ENCODE results near the gene ARF3. TPM values are rescaled to one million over a fixed set of nuclear protein-coding genes. Genes with fewer than 3 reads are reported as not detected.

The ARF3 gene
- total and polyA plus RNA-seq, 9 of the 15 experiments (the other 6 are each of a cell fraction or from before 2014, with no cell fraction given) = 5.9 to 170 (median 64.4) TPM

DNA sequence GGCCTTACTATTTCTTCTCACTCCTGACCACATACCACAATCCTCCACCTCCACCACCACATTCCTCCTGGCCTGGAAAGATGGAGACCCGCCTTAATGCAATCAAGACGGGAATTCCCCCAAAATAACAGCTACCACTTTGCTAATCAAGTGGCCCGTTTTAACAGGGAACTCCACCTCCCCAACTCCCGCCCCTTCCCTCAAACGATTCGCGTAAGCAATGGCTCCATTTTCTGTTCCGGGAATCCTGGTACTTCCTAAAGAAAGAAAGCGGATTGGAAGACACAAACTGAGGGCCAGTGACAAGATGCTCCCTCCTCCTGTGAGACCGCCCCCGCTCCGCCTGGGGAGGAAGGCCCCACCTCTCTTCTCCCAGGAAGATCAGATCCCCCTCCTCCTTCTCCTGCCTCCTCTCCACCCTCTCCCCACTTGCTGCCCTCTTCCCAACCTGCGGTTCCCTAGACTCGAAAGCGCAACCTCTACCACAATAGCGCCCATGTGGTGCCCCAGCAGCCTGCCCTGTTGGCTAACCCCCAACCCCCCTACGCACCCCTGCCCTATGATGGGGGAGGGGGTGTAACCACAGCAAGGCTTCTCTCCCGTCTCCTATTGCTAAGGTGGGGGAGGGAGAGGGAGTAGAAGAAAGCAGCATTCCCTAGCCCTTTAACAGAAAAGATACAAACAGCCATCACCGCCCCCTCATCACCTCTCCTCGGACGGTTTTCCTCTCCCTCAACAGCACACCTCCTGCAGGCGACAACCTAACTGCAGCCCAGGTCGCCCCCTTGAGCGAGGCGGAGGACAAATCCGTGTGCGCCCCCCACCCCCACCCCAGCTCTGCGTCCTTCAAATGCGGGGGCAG lies 777 bp downstream of the ARF3 start (continued):
- TF ChIP-seq, protein P1, sequence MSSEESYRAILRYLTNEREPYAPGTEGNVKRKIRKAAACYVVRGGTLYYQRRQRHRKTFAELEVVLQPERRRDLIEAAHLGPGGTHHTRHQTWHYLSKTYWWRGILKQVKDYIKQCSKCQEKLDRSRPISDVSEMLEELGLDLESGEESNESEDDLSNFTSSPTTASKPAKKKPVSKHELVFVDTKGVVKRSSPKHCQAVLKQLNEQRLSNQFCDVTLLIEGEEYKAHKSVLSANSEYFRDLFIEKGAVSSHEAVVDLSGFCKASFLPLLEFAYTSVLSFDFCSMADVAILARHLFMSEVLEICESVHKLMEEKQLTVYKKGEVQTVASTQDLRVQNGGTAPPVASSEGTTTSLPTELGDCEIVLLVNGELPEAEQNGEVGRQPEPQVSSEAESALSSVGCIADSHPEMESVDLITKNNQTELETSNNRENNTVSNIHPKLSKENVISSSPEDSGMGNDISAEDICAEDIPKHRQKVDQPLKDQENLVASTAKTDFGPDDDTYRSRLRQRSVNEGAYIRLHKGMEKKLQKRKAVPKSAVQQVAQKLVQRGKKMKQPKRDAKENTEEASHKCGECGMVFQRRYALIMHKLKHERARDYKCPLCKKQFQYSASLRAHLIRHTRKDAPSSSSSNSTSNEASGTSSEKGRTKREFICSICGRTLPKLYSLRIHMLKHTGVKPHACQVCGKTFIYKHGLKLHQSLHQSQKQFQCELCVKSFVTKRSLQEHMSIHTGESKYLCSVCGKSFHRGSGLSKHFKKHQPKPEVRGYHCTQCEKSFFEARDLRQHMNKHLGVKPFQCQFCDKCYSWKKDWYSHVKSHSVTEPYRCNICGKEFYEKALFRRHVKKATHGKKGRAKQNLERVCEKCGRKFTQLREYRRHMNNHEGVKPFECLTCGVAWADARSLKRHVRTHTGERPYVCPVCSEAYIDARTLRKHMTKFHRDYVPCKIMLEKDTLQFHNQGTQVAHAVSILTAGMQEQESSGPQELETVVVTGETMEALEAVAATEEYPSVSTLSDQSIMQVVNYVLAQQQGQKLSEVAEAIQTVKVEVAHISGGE (CRISPR knock-in tag; IDR thresholded peaks at IDR 0.05) = peak in 1 of 3 experiments; percentile 42; a peak in 2 of 6 replicates
- TF ChIP-seq, protein P2, sequence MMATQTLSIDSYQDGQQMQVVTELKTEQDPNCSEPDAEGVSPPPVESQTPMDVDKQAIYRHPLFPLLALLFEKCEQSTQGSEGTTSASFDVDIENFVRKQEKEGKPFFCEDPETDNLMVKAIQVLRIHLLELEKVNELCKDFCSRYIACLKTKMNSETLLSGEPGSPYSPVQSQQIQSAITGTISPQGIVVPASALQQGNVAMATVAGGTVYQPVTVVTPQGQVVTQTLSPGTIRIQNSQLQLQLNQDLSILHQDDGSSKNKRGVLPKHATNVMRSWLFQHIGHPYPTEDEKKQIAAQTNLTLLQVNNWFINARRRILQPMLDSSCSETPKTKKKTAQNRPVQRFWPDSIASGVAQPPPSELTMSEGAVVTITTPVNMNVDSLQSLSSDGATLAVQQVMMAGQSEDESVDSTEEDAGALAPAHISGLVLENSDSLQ (IDR thresholded peaks at IDR 0.05) = peak; percentile 64
- TF ChIP-seq POU5F1 (IDR thresholded peaks at IDR 0.05; ENCODE audit: borderline replicate concordance, low read depth, low read length, partially characterized antibody) = no peak
- TF ChIP-seq ZNF121 (CRISPR knock-in tag; conservative IDR thresholded peaks at IDR 0.05) = no peak
- TF ChIP-seq MAZ (CRISPR knock-in tag; conservative IDR thresholded peaks at IDR 0.05 in 1 of 2, IDR thresholded peaks at IDR 0.05 in 1 of 2) = peak; percentile 53 to 63; a peak in 2 of 4 replicates
- no peak for TF ChIP-seq IFI16 (CRISPR knock-in tag; IDR thresholded peaks at IDR 0.05)
- no peak for TF ChIP-seq NR1H2 (CRISPR knock-in tag; IDR thresholded peaks at IDR 0.05)
- TF ChIP-seq, protein P3, sequence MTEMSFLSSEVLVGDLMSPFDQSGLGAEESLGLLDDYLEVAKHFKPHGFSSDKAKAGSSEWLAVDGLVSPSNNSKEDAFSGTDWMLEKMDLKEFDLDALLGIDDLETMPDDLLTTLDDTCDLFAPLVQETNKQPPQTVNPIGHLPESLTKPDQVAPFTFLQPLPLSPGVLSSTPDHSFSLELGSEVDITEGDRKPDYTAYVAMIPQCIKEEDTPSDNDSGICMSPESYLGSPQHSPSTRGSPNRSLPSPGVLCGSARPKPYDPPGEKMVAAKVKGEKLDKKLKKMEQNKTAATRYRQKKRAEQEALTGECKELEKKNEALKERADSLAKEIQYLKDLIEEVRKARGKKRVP (CRISPR knock-in tag; IDR thresholded peaks at IDR 0.05) = peak; percentile 20; the same call in 1 of the 2 replicates
- peak; percentile 65; the same call in 1 of the 2 replicates for TF ChIP-seq FOXP1 (CRISPR knock-in tag; IDR thresholded peaks at IDR 0.05)
- peak; percentile 76; the same call in 1 of the 2 replicates for TF ChIP-seq OTX1 (CRISPR knock-in tag; IDR thresholded peaks at IDR 0.05)
- TF ChIP-seq, protein P4, sequence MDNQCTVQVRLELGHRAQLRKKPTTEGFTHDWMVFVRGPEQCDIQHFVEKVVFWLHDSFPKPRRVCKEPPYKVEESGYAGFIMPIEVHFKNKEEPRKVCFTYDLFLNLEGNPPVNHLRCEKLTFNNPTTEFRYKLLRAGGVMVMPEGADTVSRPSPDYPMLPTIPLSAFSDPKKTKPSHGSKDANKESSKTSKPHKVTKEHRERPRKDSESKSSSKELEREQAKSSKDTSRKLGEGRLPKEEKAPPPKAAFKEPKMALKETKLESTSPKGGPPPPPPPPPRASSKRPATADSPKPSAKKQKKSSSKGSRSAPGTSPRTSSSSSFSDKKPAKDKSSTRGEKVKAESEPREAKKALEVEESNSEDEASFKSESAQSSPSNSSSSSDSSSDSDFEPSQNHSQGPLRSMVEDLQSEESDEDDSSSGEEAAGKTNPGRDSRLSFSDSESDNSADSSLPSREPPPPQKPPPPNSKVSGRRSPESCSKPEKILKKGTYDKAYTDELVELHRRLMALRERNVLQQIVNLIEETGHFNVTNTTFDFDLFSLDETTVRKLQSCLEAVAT (IDR thresholded peaks at IDR 0.05) = 0 out of 4 replicates have a peak, but pooled peaks of 1 of the 2 experiments have one; percentile 56
- TF ChIP-seq SRSF7 (optimal IDR thresholded peaks at IDR 0.05; ENCODE audit: low read depth, low read length) = no peak
- peak; percentile 4; the same call in 1 of the 2 replicates for TF ChIP-seq MYC (IDR thresholded peaks at IDR 0.05; ENCODE audit: low read depth, low read length)
- no peak for TF ChIP-seq MYC (CRISPR knock-in tag; IDR thresholded peaks at IDR 0.05; ENCODE audit: borderline replicate concordance, low read depth)
- TF ChIP-seq, protein P5, sequence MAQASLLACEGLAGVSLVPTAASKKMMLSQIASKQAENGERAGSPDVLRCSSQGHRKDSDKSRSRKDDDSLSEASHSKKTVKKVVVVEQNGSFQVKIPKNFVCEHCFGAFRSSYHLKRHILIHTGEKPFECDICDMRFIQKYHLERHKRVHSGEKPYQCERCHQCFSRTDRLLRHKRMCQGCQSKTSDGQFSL (CRISPR knock-in tag; IDR thresholded peaks at IDR 0.05) = 0 out of 2 replicates have a peak, but pooled peaks have one; percentile 38
- TF ChIP-seq, protein P5 (tag; IDR thresholded peaks at IDR 0.05) = no peak
- TF ChIP-seq SP1 (CRISPR knock-in tag; IDR thresholded peaks at IDR 0.05) = peak; percentile 14; the same call in 1 of the 2 replicates
- TF ChIP-seq TRIM24 (IDR thresholded peaks at IDR 0.05) = peak in 1 of 2 experiments; percentile 34; a peak in 1 of 4 replicates

Data from K562 (cell line).